ENCODE measurements around the gene BMP6.

DNA sequence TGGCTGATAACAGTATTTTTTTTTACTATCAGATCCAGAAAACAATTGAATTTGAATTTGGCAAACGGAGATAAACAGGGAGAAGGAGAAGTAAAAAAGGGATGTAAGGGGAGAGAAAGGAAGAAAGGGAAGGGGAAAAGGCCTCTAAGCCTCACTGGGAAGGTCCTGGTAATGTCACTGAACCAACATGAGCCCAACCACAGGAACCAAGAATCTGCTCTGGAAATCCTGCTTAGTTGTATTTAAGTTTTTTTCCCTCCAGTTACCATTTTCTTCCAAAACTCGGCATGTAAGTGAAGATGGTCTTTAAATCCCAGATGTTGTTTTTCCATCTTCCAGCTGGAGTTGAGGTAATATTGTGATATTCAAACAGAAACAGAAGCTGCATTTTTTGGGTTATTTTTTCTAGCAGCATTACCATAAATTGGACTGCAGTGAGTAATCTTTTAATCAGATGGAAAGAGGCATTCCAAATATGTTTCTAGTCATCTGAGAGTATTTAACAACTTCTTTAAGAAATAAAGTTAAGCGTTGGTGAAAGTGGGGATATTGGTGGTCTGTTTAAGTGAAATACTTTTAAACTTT, 93.6 kb downstream of the BMP6 start:
- TF ChIP-seq, protein P1, sequence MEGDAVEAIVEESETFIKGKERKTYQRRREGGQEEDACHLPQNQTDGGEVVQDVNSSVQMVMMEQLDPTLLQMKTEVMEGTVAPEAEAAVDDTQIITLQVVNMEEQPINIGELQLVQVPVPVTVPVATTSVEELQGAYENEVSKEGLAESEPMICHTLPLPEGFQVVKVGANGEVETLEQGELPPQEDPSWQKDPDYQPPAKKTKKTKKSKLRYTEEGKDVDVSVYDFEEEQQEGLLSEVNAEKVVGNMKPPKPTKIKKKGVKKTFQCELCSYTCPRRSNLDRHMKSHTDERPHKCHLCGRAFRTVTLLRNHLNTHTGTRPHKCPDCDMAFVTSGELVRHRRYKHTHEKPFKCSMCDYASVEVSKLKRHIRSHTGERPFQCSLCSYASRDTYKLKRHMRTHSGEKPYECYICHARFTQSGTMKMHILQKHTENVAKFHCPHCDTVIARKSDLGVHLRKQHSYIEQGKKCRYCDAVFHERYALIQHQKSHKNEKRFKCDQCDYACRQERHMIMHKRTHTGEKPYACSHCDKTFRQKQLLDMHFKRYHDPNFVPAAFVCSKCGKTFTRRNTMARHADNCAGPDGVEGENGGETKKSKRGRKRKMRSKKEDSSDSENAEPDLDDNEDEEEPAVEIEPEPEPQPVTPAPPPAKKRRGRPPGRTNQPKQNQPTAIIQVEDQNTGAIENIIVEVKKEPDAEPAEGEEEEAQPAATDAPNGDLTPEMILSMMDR (IDR thresholded peaks at IDR 0.05; ENCODE audit: control extremely low read depth in 1 of 3, insufficient read depth in 1 of 3, low read depth in 1 of 3, low read length in 3 of 3), result no peak
- TF ChIP-seq YY1 (IDR thresholded peaks at IDR 0.05; ENCODE audit: low read depth, low read length) (no peak), SIN3A (conservative IDR thresholded peaks at IDR 0.05 in 1 of 2, IDR thresholded peaks at IDR 0.05 in 1 of 2; ENCODE audit: low read depth in 1 of 2, low read length in 2 of 2) (no peak), SP2 (IDR thresholded peaks at IDR 0.05; ENCODE audit: low read length) (no peak), RFX5 (IDR thresholded peaks at IDR 0.05; ENCODE audit: borderline replicate concordance, low read depth, low read length) (no peak), EZH2 (IDR thresholded peaks at IDR 0.05; ENCODE audit: low read depth, low read length, severe bottlenecking) (no peak), RAD21 (IDR thresholded peaks at IDR 0.05 in 1 of 2, conservative IDR thresholded peaks at IDR 0.05 in 1 of 2; ENCODE audit: low read depth in 2 of 2, low read length in 2 of 2) (no peak), ZNF274 (IDR thresholded peaks at IDR 0.05; ENCODE audit: borderline replicate concordance, extremely low read depth, low read length) (no peak), RNF2 (IDR thresholded peaks at IDR 0.05; ENCODE audit: borderline replicate concordance, low read depth, low read length, missing control alignments, poor library complexity, severe bottlenecking) (no peak), TEAD4 (IDR thresholded peaks at IDR 0.05; ENCODE audit: low read depth, low read length) (no peak), POLR2A (IDR thresholded peaks at IDR 0.05; ENCODE audit: control extremely low read depth in 1 of 2, low read depth in 2 of 2, low read length in 2 of 2) (no peak)

Data from H1 (cell line).